Activated T-cell treated with anti-CD3 and anti-CD28 coated beads for 24 hours (primary cell): ENCODE data around the gene HOXB6.

Experiments
- DNase-seq: peaks from one replicate; pipeline ENCODE4 v3.0.0-alpha.2; 2020; ENCODE audit warnings: low read depth

HOXB6 gene

GRCh38 chr17:48593840-48594537 lies 10.8 kb downstream of the HOXB6 start:
- DNase-seq: peak; percentile 75

- no peak for DNase-seq
Observed at GRCh38 chr17:48593126-48593829, 11.5 kb downstream of the HOXB6 start, which contains the start of gene HOXB5. Gene HOXB5 (minus strand): TSS chr17:48593779. CDS start chr17:48593682, 97 bp downstream.

GRCh38 chr17:48592577-48592976 lies 12.2 kb downstream of the HOXB6 start:
- DNase-seq: no peak

GRCh38 chr17:48592057-48592514 lies 12.7 kb downstream of the HOXB6 start:
- DNase-seq: no peak

GRCh38 chr17:48591255-48592056 lies 13.3 kb downstream of the HOXB6 start:
- DNase-seq: no peak

- no peak for DNase-seq
Observed at GRCh38 chr17:48590607-48591161, 14.1 kb downstream of the HOXB6 start.

GRCh38 chr17:48589831-48590606 lies 14.8 kb downstream of the HOXB6 start, which contains the start of gene HOXB3:
Gene HOXB3 (minus strand): TSS chr17:48590241. CDS start chr17:48552474, 37,767 bp downstream.
- no peak for DNase-seq

- DNase-seq: no peak
Observed at GRCh38 chr17:48589060-48589830, 15.5 kb downstream of the HOXB6 start.

- no peak for DNase-seq
Observed at GRCh38 chr17:48588528-48588927, 16.3 kb downstream of the HOXB6 start.

- DNase-seq: no peak
Observed at GRCh38 chr17:48588074-48588415, 16.7 kb downstream of the HOXB6 start.

GRCh38 chr17:48587276-48588073 lies 17.3 kb downstream of the HOXB6 start:
- no peak for DNase-seq

GRCh38 chr17:48586355-48587258 lies 18.2 kb downstream of the HOXB6 start:
- DNase-seq: no peak

GRCh38 chr17:48584223-48584741 lies 20.5 kb downstream of the HOXB6 start:
- no peak for DNase-seq

- no peak for DNase-seq
Observed at GRCh38 chr17:48583708-48584222, 21.0 kb downstream of the HOXB6 start.

GRCh38 chr17:48582750-48583069 lies 22.1 kb downstream of the HOXB6 start:
- DNase-seq: no peak

- no peak for DNase-seq
Observed at GRCh38 chr17:48579760-48580554, 24.8 kb downstream of the HOXB6 start.

GRCh38 chr17:48579471-48579759 lies 25.4 kb downstream of the HOXB6 start:
- no peak for DNase-seq
